ENCODE results near the gene MAD2L1.

GRCh38 chr4:120034913-120035312, 31.7 kb downstream of the MAD2L1 start:
- TF ChIP-seq CTCF (IDR thresholded peaks at IDR 0.05) (no peak), POLR2A (IDR thresholded peaks at IDR 0.05) (no peak)

Measured in body of pancreas (tissue), 4 donors.